GM23338 (cell line): ENCODE measurements around the gene SULF2. TPM values are rescaled to one million over a fixed set of nuclear protein-coding genes. Genes with fewer than 3 reads are reported as not detected.

Experiments used
- ATAC-seq: fragments of 200-7000 bp; cut with Tn5 transposase; 3 replicates; pipeline ENCODE4 v1.9.1; 2020
- DNase-seq: peaks from one replicate; pipeline ENCODE4 v3.0.0-alpha.2; 2015; ENCODE audit warnings: low spot score
- H2AFZ ChIP-seq: fragments of 200-600 bp; sonication (generic); 2 replicates; pipeline ENCODE4 v1.8.0; 2016; ENCODE audit warnings: antibody characterized with exemption, mild to moderate bottlenecking, moderate library complexity
- H3F3A ChIP-seq: fragments of 200-600 bp; sonication (generic); replicated peaks from 2 replicates; pipeline ENCODE4 v1.8.0; 2017; ENCODE audit warnings: antibody characterized with exemption, mixed run types, low read depth
- H3K27ac ChIP-seq: fragments of 200-600 bp; sonication (generic); 2 replicates; pipeline ENCODE4 v1.6.1; 2016; ENCODE audit warnings: low read depth
- H3K27me3 ChIP-seq: fragments of 200-600 bp; sonication (generic); 2 replicates; pipeline ENCODE4 v1.8.0; 2016; ENCODE audit warnings: mild to moderate bottlenecking, mixed run types, moderate library complexity; ENCODE audit not compliant: insufficient read depth
- H3K36me3 ChIP-seq: fragments of 200-600 bp; sonication (generic); 2 replicates; pipeline ENCODE4 v1.8.0; 2016; ENCODE audit warnings: mild to moderate bottlenecking; ENCODE audit not compliant: insufficient read depth
- H3K4me1 ChIP-seq: fragments of 200-600 bp; sonication (generic); 2 replicates; pipeline ENCODE4 v1.8.0; 2016; ENCODE audit warnings: mild to moderate bottlenecking, moderate library complexity; ENCODE audit not compliant: insufficient read depth
- H3K4me2 ChIP-seq: fragments of 200-600 bp; sonication (generic); 2 replicates; pipeline ENCODE4 v1.7.1; 2017; ENCODE audit warnings: mixed run types
- H3K4me3 ChIP-seq: fragments of 200-600 bp; sonication (generic); 2 replicates; pipeline ENCODE4 v1.6.1; 2016; ENCODE audit warnings: mixed run types
- H3K79me2 ChIP-seq: fragments of 200-600 bp; sonication (generic); replicated peaks from 2 replicates; pipeline ENCODE4 v1.8.0; 2017; ENCODE audit warnings: mild to moderate bottlenecking; ENCODE audit not compliant: insufficient read depth
- H3K9me2 ChIP-seq: fragments of 200-600 bp; sonication (generic); 2 replicates; pipeline ENCODE4 v1.8.0; 2017; ENCODE audit not compliant: insufficient read depth
- H4K20me1 ChIP-seq: fragments of 200-600 bp; sonication (generic); replicated peaks from 2 replicates; pipeline ENCODE4 v1.8.0; 2017; ENCODE audit warnings: mild to moderate bottlenecking; ENCODE audit not compliant: insufficient read depth
- H3K27ac Mint-ChIP-seq: 2 replicates; pipeline ENCODE4 v1.8.0; 2020; ENCODE audit warnings: inconsistent platforms, mild to moderate bottlenecking, moderate library complexity, mixed read lengths
- H3K27me3 Mint-ChIP-seq: 3 replicates; pipeline ENCODE4 v1.8.0; 2022; ENCODE audit warnings: low read depth, mild to moderate bottlenecking, moderate library complexity, mixed read lengths, inconsistent platforms; ENCODE audit not compliant: insufficient read depth, poor library complexity
- H3K36me3 Mint-ChIP-seq: 3 replicates; pipeline ENCODE4 v1.8.0; 2021; ENCODE audit warnings: low read depth, mild to moderate bottlenecking, inconsistent platforms, moderate library complexity, mixed read lengths
- H3K4me1 Mint-ChIP-seq: 3 replicates; pipeline ENCODE4 v1.8.0; 2020; ENCODE audit warnings: mild to moderate bottlenecking, inconsistent platforms, mixed read lengths
- H3K4me3 Mint-ChIP-seq: 3 replicates; pipeline ENCODE4 v1.8.0; 2021; ENCODE audit warnings: moderate library complexity, mild to moderate bottlenecking, inconsistent platforms, mixed read lengths
- H3K9me3 Mint-ChIP-seq: 3 replicates; pipeline ENCODE4 v1.8.0; 2020; ENCODE audit warnings: moderate library complexity, mild to moderate bottlenecking, inconsistent platforms, mixed read lengths
- EZH2phosphoT487 ChIP-seq: fragments of 200-600 bp; sonication (generic); IDR thresholded peaks from one replicate; pipeline ENCODE4 v1.8.1; 2018; ENCODE audit warnings: antibody characterized with exemption; ENCODE audit not compliant: unreplicated experiment
- JUNB ChIP-seq: IDR thresholded peaks from one replicate; pipeline ENCODE4 v1.6.1; 2016; ENCODE audit warnings: antibody characterized with exemption; ENCODE audit not compliant: unreplicated experiment
- NANOG ChIP-seq: IDR thresholded peaks from 2 replicates; pipeline ENCODE4 v1.6.1; 2016; ENCODE audit warnings: antibody characterized with exemption, borderline replicate concordance
- REST ChIP-seq: IDR thresholded peaks from one replicate; pipeline ENCODE4 v1.6.1; 2018; ENCODE audit warnings: antibody characterized with exemption; ENCODE audit not compliant: unreplicated experiment
- ZNF114 ChIP-seq: fragments of 250-450 bp; sonication (Bioruptor Pico); IDR thresholded peaks from 2 replicates; pipeline ENCODE4 v1.5.0; 2020; ENCODE audit warnings: mild to moderate bottlenecking, moderate library complexity
- ZNF331 ChIP-seq: fragments of 250-450 bp; sonication (Bioruptor Pico); IDR thresholded peaks from 2 replicates; pipeline ENCODE4 v1.5.0; 2020; ENCODE audit warnings: low read depth, mild to moderate bottlenecking, moderate library complexity
- polyA plus RNA-seq: library from polyadenylated mRNA; unstranded; fragments of >200 nt; fragmentation: Nextera tagmentation; extraction: Ambion mirVana; gene quantifications from 2 replicates; pipeline ENCODE4 v1.2.1, GENCODE V29; 2016
- total RNA-seq: library from RNA; depleted of rRNA; stranded (reverse); fragments of >200 nt; shearing (Covaris generic); gene quantifications from 2 replicates; pipeline ENCODE4 v1.2.3, GENCODE V29; 2014
- TF ChIP-seq, protein P1 (sequence below): fragments of 250-450 bp; sonication (Bioruptor Pico); IDR thresholded peaks from 2 replicates; pipeline ENCODE4 v1.5.0; 2020; ENCODE audit warnings: mild to moderate bottlenecking, moderate library complexity
- TF ChIP-seq, protein P2 (sequence below), 2 experiments: fragments of 200-600 bp in 1 of 2; sonication (generic) in 1 of 2; conservative IDR thresholded peaks; 2 replicates each; pipeline versions ENCODE4 v1.5.1 to v1.6.1; 2016 to 2017; ENCODE audit warnings: antibody characterized with exemption in 2 of 2, low read depth in 2 of 2, mild to moderate bottlenecking in 2 of 2, moderate library complexity in 1 of 2

Gene SULF2
- total and polyA plus RNA-seq, 2 experiments from 2014 or later = 9.5 to 20.7 TPM

GRCh38 chr20:47789764-47790579 is 4.7 kb upstream of the SULF2 start:
- DNase-seq (no peak), ATAC-seq (no peak)
- H3K27ac Mint-ChIP-seq = no peak overlapping the region
- Histone ChIP-seq H3K4me1 (peaks cover 5% of the 10 kb centered on the region; the same call in 1 of the 2 replicates), H3K36me3 (no peaks in the 10 kb centered on the region), H3K4me3 (no peak overlapping the region), H3K27me3 (peaks cover 21% of the 10 kb centered on the region), H3F3A (0 out of 2 replicates have a peak, but pooled peaks cover 3% of the 10 kb centered on the region), H3K4me2 (no peak overlapping the region), H3K79me2 (no peaks in the 10 kb centered on the region), H2AFZ (no peak overlapping the region), H3K9me2 (no peaks in the 10 kb centered on the region), H3K27ac (no peak overlapping the region), H4K20me1 (no peaks in the 10 kb centered on the region)
- H3K4me1 Mint-ChIP-seq = peaks cover 19% of the 10 kb centered on the region
- TF ChIP-seq JUNB (no peak), EZH2phosphoT487 (no peak), ZNF114 (CRISPR knock-in tag) (no peak), NANOG (no peak), REST (no peak), ZNF331 (CRISPR knock-in tag) (no peak)
- TF ChIP-seq, protein P1, sequence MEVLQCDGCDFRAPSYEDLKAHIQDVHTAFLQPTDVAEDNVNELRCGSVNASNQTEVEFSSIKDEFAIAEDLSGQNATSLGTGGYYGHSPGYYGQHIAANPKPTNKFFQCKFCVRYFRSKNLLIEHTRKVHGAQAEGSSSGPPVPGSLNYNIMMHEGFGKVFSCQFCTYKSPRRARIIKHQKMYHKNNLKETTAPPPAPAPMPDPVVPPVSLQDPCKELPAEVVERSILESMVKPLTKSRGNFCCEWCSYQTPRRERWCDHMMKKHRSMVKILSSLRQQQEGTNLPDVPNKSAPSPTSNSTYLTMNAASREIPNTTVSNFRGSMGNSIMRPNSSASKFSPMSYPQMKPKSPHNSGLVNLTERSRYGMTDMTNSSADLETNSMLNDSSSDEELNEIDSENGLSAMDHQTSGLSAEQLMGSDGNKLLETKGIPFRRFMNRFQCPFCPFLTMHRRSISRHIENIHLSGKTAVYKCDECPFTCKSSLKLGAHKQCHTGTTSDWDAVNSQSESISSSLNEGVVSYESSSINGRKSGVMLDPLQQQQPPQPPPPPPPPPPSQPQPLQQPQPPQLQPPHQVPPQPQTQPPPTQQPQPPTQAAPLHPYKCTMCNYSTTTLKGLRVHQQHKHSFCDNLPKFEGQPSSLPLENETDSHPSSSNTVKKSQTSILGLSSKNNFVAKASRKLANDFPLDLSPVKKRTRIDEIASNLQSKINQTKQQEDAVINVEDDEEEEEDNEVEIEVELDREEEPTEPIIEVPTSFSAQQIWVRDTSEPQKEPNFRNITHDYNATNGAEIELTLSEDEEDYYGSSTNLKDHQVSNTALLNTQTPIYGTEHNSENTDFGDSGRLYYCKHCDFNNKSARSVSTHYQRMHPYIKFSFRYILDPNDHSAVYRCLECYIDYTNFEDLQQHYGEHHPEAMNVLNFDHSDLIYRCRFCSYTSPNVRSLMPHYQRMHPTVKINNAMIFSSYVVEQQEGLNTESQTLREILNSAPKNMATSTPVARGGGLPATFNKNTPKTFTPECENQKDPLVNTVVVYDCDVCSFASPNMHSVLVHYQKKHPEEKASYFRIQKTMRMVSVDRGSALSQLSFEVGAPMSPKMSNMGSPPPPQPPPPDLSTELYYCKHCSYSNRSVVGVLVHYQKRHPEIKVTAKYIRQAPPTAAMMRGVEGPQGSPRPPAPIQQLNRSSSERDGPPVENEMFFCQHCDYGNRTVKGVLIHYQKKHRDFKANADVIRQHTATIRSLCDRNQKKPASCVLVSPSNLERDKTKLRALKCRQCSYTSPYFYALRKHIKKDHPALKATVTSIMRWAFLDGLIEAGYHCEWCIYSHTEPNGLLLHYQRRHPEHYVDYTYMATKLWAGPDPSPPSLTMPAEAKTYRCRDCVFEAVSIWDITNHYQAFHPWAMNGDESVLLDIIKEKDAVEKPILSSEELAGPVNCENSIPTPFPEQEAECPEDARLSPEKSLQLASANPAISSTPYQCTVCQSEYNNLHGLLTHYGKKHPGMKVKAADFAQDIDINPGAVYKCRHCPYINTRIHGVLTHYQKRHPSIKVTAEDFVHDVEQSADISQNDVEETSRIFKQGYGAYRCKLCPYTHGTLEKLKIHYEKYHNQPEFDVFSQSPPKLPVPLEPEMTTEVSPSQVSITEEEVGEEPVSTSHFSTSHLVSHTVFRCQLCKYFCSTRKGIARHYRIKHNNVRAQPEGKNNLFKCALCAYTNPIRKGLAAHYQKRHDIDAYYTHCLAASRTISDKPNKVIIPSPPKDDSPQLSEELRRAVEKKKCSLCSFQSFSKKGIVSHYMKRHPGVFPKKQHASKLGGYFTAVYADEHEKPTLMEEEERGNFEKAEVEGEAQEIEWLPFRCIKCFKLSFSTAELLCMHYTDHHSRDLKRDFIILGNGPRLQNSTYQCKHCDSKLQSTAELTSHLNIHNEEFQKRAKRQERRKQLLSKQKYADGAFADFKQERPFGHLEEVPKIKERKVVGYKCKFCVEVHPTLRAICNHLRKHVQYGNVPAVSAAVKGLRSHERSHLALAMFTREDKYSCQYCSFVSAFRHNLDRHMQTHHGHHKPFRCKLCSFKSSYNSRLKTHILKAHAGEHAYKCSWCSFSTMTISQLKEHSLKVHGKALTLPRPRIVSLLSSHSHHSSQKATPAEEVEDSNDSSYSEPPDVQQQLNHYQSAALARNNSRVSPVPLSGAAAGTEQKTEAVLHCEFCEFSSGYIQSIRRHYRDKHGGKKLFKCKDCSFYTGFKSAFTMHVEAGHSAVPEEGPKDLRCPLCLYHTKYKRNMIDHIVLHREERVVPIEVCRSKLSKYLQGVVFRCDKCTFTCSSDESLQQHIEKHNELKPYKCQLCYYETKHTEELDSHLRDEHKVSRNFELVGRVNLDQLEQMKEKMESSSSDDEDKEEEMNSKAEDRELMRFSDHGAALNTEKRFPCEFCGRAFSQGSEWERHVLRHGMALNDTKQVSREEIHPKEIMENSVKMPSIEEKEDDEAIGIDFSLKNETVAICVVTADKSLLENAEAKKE (CRISPR knock-in tag) = no peak
- TF ChIP-seq, protein P2, sequence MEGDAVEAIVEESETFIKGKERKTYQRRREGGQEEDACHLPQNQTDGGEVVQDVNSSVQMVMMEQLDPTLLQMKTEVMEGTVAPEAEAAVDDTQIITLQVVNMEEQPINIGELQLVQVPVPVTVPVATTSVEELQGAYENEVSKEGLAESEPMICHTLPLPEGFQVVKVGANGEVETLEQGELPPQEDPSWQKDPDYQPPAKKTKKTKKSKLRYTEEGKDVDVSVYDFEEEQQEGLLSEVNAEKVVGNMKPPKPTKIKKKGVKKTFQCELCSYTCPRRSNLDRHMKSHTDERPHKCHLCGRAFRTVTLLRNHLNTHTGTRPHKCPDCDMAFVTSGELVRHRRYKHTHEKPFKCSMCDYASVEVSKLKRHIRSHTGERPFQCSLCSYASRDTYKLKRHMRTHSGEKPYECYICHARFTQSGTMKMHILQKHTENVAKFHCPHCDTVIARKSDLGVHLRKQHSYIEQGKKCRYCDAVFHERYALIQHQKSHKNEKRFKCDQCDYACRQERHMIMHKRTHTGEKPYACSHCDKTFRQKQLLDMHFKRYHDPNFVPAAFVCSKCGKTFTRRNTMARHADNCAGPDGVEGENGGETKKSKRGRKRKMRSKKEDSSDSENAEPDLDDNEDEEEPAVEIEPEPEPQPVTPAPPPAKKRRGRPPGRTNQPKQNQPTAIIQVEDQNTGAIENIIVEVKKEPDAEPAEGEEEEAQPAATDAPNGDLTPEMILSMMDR (conservative IDR thresholded peaks at IDR 0.05; ENCODE audit: low read depth in 2 of 2) = no peak
- no peak overlapping the region for H3K4me3 Mint-ChIP-seq
- H3K27me3 Mint-ChIP-seq = peaks cover 12% of the 10 kb centered on the region
- H3K36me3 Mint-ChIP-seq = no peaks in the 10 kb centered on the region; the same call in 2 of the 3 replicates
- H3K9me3 Mint-ChIP-seq = no peaks in the 10 kb centered on the region
